GM12878 (cell line): ENCODE results near the gene INO80C. TPM values are rescaled to one million over a fixed set of nuclear protein-coding genes. Genes with fewer than 3 reads are reported as not detected.

Source experiments
- BRCA1 ChIP-seq: IDR thresholded peaks from 2 replicates; pipeline ENCODE4 v1.6.1; 2011; ENCODE audit warnings: low read depth, low read length, improper control_type of control experiment
- CBFB ChIP-seq: IDR thresholded peaks from 2 replicates; pipeline ENCODE4 v1.6.1; 2016; ENCODE audit warnings: antibody characterized with exemption, low read depth
- CREB1 ChIP-seq: IDR thresholded peaks from 2 replicates; pipeline ENCODE4 v1.6.1; 2012; ENCODE audit warnings: low read depth, mild to moderate bottlenecking, inconsistent platforms
- CTCF ChIP-seq, 3 experiments: IDR thresholded peaks in 2 of 3; conservative IDR thresholded peaks in 1 of 3; 2 replicates each; pipeline ENCODE4 v1.5.1; 2011; ENCODE audit warnings: low read depth in 3 of 3, low read length in 3 of 3, mild to moderate bottlenecking in 3 of 3, control low read depth in 2 of 3, moderate library complexity in 2 of 3, inconsistent platforms in 1 of 3, mixed read lengths in 1 of 3; ENCODE audit not compliant: control insufficient read depth in 2 of 3, insufficient read depth in 1 of 3; ENCODE audit errors: extremely low read depth in 1 of 3
- EGR1 ChIP-seq, 2 experiments: IDR thresholded peaks; 1 replicate in 1 of 2; 2 replicates in 1 of 2; pipeline ENCODE4 v1.6.1; 2011 to 2012; ENCODE audit warnings: low read depth in 2 of 2, low read length in 2 of 2, borderline replicate concordance in 1 of 2, mild to moderate bottlenecking in 1 of 2, moderate library complexity in 1 of 2
- ESRRA ChIP-seq: IDR thresholded peaks from 2 replicates; pipeline ENCODE4 v1.6.1; 2012; ENCODE audit warnings: mild to moderate bottlenecking, low read length, improper control_type of control experiment
- NBN ChIP-seq: fragments of 450-650 bp; IDR thresholded peaks from 2 replicates; pipeline ENCODE4 v1.6.1; 2016
- NFIC ChIP-seq: IDR thresholded peaks from 2 replicates; pipeline ENCODE4 v1.6.1; 2012; ENCODE audit warnings: low read depth, mild to moderate bottlenecking, inconsistent platforms, low read length, moderate library complexity
- NFYB ChIP-seq: IDR thresholded peaks from 2 replicates; pipeline ENCODE4 v1.6.1; 2011; ENCODE audit warnings: low read depth, mild to moderate bottlenecking, low read length, improper control_type of control experiment, moderate library complexity; ENCODE audit not compliant: insufficient read depth
- NR2F1 ChIP-seq: fragments of 450-650 bp; conservative IDR thresholded peaks from 2 replicates; pipeline ENCODE4 v1.6.1; 2017; ENCODE audit warnings: mild to moderate bottlenecking
- PRDM15 ChIP-seq: fragments of 450-650 bp; formaldehyde crosslinking; IDR thresholded peaks from 2 replicates; pipeline ENCODE4 v1.4.0; 2020; ENCODE audit warnings: mild to moderate bottlenecking, moderate library complexity
- RUNX3 ChIP-seq: IDR thresholded peaks from 2 replicates; pipeline ENCODE4 v1.6.1; 2012; ENCODE audit warnings: low read length, inconsistent platforms
- SIX5 ChIP-seq: IDR thresholded peaks from 2 replicates; pipeline ENCODE4 v1.6.1; 2011; ENCODE audit warnings: mild to moderate bottlenecking, low read depth, low read length, moderate library complexity; ENCODE audit not compliant: severe bottlenecking
- SKIL ChIP-seq: fragments of 450-650 bp; IDR thresholded peaks from 2 replicates; pipeline ENCODE4 v1.6.1; 2017; ENCODE audit warnings: mild to moderate bottlenecking, low read depth, inconsistent platforms; ENCODE audit not compliant: poor library complexity, severe bottlenecking
- STAT1 ChIP-seq: fragments of 450-650 bp; conservative IDR thresholded peaks from 2 replicates; pipeline ENCODE4 v1.6.1; 2014; ENCODE audit warnings: antibody characterized with exemption, mild to moderate bottlenecking
- SUPT20H ChIP-seq: IDR thresholded peaks from 2 replicates; pipeline ENCODE4 v1.6.1; 2011; ENCODE audit warnings: low read depth, mild to moderate bottlenecking, low read length, moderate library complexity, borderline replicate concordance; ENCODE audit not compliant: control insufficient read depth
- TCF3 ChIP-seq: IDR thresholded peaks from 2 replicates; pipeline ENCODE4 v1.6.1; 2012; ENCODE audit warnings: low read depth, mild to moderate bottlenecking, low read length, borderline replicate concordance; ENCODE audit not compliant: insufficient read depth
- ZBTB40 ChIP-seq: fragments of 450-650 bp; IDR thresholded peaks from 2 replicates; pipeline ENCODE4 v1.6.1; 2016; ENCODE audit warnings: mild to moderate bottlenecking, moderate library complexity, borderline replicate concordance
- ZSCAN29 ChIP-seq: fragments of 450-650 bp; IDR thresholded peaks from 2 replicates; pipeline ENCODE4 v1.6.1; 2017; ENCODE audit warnings: mild to moderate bottlenecking, moderate library complexity
- polyA plus RNA-seq, 11 experiments: library from polyadenylated mRNA; depleted of rRNA in 4 of 11; unstranded in 6 of 11; stranded (reverse) in 5 of 11; fragments of >200 nt; fragmentation: Nextera tagmentation in 4 of 11; fragmentation: Illumina TruSeq in 1 of 11; extraction: Ambion mirVana in 4 of 11; extraction: Trizol in 1 of 11; gene quantifications; 1 replicate in 1 of 11; 2 replicates in 10 of 11; pipeline versions ENCODE4 v1.2.1 to v1.2.3, GENCODE V29; 2011 to 2016; ENCODE audit warnings: inconsistent platforms in 2 of 11, missing spikeins in 2 of 11, low read depth in 1 of 11
- total RNA-seq, 4 experiments: library from RNA; depleted of rRNA in 3 of 4; stranded (reverse); fragments of >200 nt in 3 of 4; fragmentation: Illumina TruSeq in 1 of 4; extraction: Trizol in 1 of 4; gene quantifications; 2 replicates each; pipeline versions ENCODE4 v1.2.1 to v1.2.3, GENCODE V29; 2013 to 2021

The INO80C gene
- total and polyA plus RNA-seq, 10 of the 15 experiments (the other 5 are each of a cell fraction or from before 2014, with no cell fraction given): 9.9 to 43.2 (median 30.1) TPM

- TF ChIP-seq ESRRA (no peak), ZSCAN29 (no peak), STAT1 (no peak), RUNX3 (peak; percentile 49; the same call in 1 of the 2 replicates), SIX5 (no peak), NBN (no peak), ZBTB40 (no peak), PRDM15 (no peak), NR2F1 (no peak), CREB1 (no peak), BRCA1 (no peak), NFYB (no peak), TCF3 (no peak), SUPT20H (no peak), CTCF (IDR thresholded peaks at IDR 0.05 in 2 of 3, conservative IDR thresholded peaks at IDR 0.05 in 1 of 3; ENCODE audit: control insufficient read depth in 2 of 3, extremely low read depth in 1 of 3, insufficient read depth in 1 of 3, low read depth in 3 of 3, low read length in 3 of 3) (no peak), NFIC (peak; percentile 41; the same call in 1 of the 2 replicates), SKIL (no peak), CBFB (no peak), EGR1 (IDR thresholded peaks at IDR 0.05; ENCODE audit: borderline replicate concordance in 1 of 2, low read depth in 2 of 2, low read length in 2 of 2) (peak in 1 of 2 experiments; percentile 89; a peak in 2 of 3 replicates)
Observed at GRCh38 chr18:35466334-35466733, 31.4 kb downstream of the INO80C start (continued).
